HG03097 (cell line): ENCODE results near the gene CIB4.

Experiments
- ATAC-seq: cut with Tn5 transposase; IDR thresholded peaks from one replicate; pipeline ENCODE4 v1.9.1; 2021; ENCODE audit not compliant: unreplicated experiment, low FRiP score

The CIB4 gene

GRCh38 chr2:26612034-26612433 is 29.1 kb downstream of the CIB4 start:
- ATAC-seq = no peak

DNA sequence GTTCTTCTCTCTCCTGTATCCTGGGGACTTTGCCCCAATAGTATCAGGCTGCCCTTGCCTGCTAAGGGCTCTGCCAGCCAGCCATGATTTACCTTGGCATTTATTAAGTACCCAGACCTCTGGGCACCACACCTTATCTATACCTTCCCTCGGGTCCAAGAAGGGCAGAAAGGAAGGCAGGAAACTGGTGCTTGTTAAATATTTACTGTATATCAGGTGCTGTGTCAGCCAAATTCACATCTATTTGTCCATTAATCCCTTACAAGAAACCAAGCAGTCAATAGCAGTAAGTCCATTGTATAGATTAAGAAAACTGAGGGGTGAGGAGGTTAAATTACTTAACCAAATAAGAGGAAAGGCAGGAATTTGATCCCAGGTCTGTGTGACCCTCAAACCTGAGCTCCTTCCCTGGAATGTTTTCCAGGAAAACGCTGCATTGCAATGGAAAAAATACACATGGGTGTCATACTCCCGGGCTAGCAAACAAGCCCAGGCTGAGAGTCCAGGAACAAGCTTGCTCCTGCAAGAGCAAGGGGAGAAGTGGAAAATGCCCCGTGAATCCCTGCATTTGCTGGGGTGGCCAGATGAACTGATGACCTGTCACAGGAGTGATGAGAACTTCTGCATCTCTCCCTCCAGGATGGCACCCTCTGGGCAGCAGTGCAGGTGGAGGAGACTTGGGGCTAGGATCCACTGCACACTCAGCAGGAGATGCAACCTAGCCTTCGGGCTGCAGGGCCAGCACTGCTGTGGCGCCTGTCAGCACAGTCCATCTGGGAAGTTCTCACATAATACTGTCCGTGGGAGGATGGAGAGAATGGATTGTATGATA is 30.4 kb downstream of the CIB4 start:
- no peak for ATAC-seq

DNA sequence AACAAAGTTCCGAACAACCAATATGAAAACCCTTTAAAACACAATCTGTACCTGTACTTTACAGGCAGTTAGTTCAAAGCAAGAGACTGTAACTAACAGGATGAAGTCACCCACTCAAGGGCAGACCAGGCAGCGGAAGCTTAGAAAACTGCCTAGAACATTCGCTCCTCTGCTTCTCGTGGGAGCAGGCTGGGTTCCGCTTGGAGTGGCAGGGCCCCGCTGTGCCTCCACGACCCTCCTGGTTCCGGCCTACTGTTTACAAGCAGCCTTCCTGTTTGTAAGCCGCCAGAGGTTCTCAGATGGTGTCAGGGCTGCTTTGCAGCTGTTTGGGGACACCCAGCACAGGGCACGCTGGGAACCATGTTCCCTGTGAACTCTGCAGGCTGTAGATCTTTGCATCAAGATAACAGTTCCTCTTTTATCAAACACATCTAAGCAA is 31.3 kb downstream of the CIB4 start:
- ATAC-seq = no peak

- no peak for ATAC-seq
Measured at GRCh38 chr2:26609205-26609631, 31.9 kb downstream of the CIB4 start.

DNA sequence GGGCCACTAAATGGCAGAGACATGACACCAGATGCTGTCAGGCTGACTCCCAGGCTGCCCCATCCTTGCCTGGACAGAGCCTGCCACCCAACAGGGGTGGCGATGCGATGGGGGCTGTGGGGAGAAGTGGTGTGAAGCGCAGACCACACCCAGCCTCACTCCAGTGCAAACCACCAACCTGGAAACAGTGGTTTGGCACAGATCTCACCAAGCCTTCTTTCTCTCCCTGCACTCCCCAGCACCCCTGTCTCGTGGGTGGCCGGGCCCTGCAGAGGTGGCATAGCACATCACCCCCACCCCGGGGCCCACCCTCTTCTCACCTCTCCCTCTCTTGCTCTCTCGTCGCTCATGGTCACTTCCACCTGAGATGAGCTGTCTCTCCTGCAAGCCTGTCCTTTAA is 32.6 kb downstream of the CIB4 start:
- ATAC-seq = no peak

GRCh38 chr2:26607698-26608097 is 33.5 kb downstream of the CIB4 start:
- no peak for ATAC-seq

GRCh38 chr2:26606847-26607190 is 34.3 kb downstream of the CIB4 start:
- no peak for ATAC-seq

- no peak for ATAC-seq
Measured at GRCh38 chr2:26605999-26606846, 34.9 kb downstream of the CIB4 start.

DNA sequence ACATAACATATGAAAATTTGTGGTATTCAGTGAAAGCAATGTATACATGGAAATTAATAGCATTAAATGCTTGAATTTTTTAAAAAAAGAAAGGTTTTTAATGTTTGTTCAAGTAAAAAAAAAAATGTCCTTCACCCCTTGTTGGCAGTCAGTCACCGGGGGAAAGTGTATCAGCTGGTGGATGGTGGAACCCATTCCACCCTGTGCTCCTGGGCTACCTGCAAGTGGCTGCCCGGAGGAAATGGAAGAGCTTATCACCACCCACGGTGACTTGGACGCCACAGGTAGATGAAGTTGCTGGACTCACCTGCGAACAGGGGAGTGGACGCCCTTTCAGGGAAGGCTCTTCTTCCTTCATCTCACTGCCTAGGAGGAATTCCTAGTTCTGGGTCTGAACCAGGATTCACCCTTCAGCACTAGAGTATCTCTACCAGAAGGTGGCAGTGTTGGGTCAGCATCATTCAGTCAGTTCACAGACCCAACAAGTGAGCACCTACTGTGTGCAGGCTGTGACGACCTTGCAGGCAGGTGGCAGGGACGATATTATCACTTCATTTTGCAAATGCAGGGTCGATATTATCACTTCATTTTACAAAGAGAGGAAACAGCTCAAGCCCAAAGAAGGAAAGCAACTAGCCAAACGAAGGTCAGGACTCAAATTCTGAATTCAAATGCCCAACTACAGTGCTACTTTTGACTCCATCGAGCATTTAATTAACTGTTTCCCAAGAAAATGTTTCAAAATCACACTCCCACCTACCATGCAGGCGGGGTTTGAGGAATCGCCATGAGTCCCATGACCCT is 35.8 kb downstream of the CIB4 start:
- no peak for ATAC-seq

GRCh38 chr2:26602575-26602974 is 38.6 kb downstream of the CIB4 start:
- ATAC-seq = no peak

DNA sequence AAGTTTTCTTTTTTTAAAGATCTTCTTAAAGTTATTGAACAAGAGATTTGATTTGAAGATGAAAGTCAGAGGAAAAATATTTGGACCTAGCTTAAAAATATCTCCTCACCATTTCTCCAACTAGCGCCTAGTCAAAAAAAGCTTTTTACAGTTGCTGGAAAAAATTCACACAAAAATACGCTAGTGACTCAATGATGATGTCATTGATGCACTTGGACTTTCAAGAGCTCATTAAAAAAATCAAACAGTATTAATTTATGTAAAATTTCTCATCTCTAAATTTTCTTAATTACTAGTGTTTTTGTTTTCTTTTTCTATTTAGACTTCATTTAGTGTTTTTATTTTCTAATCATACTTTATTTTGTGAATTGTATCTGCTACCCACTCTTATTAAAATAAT is 41.8 kb downstream of the CIB4 start:
- ATAC-seq = no peak

DNA sequence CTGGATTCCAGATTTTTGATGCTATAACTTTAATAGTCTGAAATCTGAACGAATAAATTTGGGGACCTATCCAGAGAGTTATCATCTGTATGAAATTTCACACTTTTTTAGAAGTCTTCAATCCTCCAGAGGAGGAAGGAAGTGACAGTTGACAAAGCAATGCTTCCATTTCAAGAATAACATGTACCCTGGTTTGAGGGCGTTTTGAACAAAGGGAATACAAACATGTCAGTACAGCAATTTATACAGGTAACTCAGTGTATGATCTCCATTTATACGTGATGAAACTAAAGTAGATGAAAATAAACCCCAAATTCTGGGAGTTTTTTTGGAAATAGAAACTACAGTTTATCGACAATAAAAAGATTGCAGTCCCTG is 42.2 kb downstream of the CIB4 start:
- no peak for ATAC-seq

DNA sequence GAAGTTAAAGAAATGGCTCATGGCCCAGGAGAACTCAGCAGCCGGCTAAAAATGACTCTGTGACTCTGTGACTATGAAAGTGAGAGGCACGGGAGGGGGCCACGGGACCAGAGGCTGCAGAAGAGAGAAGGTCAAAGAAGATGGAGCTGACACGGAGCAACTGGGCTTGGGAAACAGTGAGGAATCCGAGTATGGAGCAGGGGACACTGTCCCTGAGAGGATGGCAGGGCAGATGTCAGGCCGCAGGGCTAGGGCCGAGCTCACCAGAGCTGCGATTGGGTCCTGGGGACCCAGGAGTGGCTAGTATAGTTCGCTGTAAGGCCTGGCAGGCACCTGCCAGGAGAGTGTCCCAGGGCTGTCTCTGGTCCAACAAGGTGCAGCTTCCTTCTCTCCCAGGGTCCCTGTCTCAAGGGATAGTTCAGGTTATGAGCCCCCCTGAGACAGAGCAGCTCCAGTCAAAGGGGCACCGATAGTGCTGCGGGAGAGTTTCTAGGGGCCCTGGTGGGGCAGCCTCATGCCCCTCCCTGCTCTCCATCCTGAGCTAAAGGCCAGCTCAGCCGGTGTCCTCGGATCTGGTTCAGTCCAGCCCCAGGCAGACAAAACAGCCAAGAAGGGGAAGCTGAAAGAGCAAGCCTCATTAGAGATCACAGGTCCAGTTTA is 42.7 kb downstream of the CIB4 start:
- ATAC-seq = no peak

DNA sequence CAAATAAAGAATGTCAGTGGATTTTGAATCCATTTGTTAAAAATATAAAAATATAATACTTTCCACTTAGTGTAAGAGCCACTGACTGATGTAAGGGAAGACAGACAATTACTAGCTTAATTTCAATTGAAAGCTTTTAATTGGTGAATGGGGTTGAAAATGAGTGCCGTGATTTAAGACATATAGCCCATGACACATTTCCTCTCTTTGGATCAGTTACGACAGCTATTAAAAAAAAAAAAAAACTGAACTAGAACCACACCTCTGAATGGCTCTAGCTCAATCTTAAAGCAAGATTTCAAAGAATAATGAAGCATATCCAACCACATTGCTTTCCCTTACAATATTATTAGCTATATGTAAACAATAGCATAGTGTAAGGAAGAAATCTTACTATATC is 44.0 kb downstream of the CIB4 start:
- ATAC-seq = no peak

DNA sequence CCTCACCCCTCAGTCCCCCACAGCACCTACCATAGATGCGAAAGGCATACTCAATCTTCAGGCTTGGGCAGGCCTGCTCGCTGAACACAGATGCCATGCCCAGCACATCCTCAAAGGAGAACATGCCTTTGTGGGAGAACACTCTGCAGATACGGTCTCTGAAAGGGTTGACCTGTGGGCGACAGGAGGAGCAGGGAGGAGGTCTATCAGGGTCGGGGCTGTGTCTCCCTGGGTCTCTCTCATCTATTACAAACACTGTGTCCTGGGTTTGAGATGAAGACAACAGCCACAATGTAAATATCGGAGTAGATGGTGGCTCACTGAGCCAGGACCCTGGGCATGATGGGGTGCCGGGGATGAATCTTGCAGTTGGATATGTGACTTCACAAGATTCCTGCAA is 46.0 kb downstream of the CIB4 start:
- no peak for ATAC-seq

DNA sequence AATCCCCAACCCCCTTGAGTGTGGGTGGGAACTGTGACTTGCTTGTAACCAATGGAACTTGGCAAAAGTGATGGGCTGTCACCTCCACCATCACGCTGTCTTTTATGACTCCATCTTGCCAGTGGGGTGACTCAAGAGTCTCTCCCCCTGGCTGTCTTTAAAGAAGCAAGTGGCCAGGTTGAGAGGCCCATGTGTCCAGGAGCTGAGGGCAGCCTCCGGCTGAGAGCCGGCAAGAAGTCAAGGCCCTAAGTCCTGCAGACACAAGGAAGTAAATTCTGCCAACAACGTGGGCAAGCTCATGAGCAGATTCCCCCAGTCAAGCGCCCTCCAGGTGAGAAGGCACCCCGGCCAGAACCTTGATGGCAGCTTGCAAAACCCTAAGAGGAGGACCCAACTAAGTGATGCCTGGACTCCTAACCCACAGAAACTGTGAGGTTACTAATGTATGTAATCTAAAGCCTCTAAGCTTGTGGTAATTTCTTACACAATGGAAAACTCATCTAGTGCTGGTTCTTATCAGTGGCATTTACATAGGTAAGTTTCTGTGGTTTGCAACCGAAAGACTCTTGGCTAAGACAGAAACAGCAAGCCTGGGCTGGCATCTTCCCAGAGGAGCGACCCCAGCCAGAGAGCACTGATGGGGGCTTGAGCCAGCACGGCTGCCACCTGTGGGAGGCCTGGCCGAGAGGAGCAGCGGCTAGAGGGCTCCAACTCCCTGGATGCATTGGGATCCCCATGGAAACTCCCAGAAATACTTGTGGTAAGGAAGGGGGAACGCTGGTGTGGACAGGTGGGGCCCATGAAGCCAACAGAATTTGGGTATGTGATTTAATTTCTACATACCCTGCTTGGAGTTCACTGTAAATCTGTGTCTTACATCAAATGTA is 49.3 kb downstream of the CIB4 start:
- no peak for ATAC-seq

GRCh38 chr2:26590980-26591618 is 50.1 kb downstream of the CIB4 start:
- no peak for ATAC-seq

DNA sequence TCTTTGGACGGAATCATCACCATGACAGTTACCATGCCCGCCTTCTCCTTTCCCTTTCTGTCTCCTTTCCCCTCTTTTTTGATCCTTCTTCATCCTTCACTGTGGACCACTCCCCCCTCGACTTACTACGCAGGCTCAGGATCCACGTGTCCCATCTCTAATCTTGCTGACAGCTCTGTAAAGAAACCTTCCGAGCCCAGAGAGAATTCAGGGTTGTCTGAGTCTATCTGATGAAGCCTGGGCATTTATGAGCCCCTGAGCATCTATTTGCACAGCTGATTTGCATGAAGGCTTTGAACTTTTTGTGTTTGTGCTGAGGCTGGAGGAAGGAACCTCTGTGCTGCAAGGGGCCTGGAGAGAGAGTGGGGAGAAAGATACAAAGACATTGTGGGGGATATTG is 50.7 kb downstream of the CIB4 start:
- ATAC-seq = no peak

- no peak for ATAC-seq
Measured at GRCh38 chr2:26588576-26588975, 52.6 kb downstream of the CIB4 start.
